GM18951 (cell line): Measurements from ENCODE around the gene SMC3.

ENCODE experiments used
- POLR2A ChIP-seq: IDR thresholded peaks from 4 replicates; pipeline ENCODE4 v1.6.1; 2011; ENCODE audit warnings: mild to moderate bottlenecking; ENCODE audit not compliant: insufficient read length, insufficient read depth; ENCODE audit errors: extremely low read depth
- in situ Hi-C: fragments of 300-500 bp; cut with MboI; formaldehyde crosslinking; loops from one replicate; pipeline ENCODE4 v1.12.0; 2022; ENCODE audit warnings: low sequenced_read_pairs, mixed read lengths, inconsistent platforms; ENCODE audit not compliant: unreplicated experiment

SMC3 gene

GRCh38 chr10:110556296-110556695 lies 11.2 kb upstream of the SMC3 start:
- no peak for TF ChIP-seq POLR2A

GRCh38 chr10:110556969-110557601 lies 10.4 kb upstream of the SMC3 start:
- in situ Hi-C loops: no loop called here
- TF ChIP-seq POLR2A: no peak

More at GRCh38 chr10:110556296-110556695, 11.2 kb upstream of the SMC3 start:
- in situ Hi-C loops: no loop called here

- in situ Hi-C loops: no loop called here
- no peak for TF ChIP-seq POLR2A
Observed at GRCh38 chr10:110558041-110558440, 9.5 kb upstream of the SMC3 start.

- TF ChIP-seq POLR2A: no peak
- in situ Hi-C loops: no loop called here
Observed at GRCh38 chr10:110560012-110560411, 7.5 kb upstream of the SMC3 start.

- in situ Hi-C loops: no loop called here
- TF ChIP-seq POLR2A: no peak
Observed at GRCh38 chr10:110561292-110561691, 6.2 kb upstream of the SMC3 start.

- TF ChIP-seq POLR2A: no peak
- in situ Hi-C loops: no loop called here
Observed at GRCh38 chr10:110562348-110562747, 5.1 kb upstream of the SMC3 start.

- in situ Hi-C loops: no loop called here
- TF ChIP-seq POLR2A: no peak
Observed at GRCh38 chr10:110563132-110563531, 4.4 kb upstream of the SMC3 start.

- no peak for TF ChIP-seq POLR2A
- in situ Hi-C loops: no loop called here
Observed at GRCh38 chr10:110566472-110567200, 859 bp upstream of the SMC3 start.

- in situ Hi-C loops: no loop called here
- no peak for TF ChIP-seq POLR2A
Observed at GRCh38 chr10:110568055-110568735, 700 bp downstream of the SMC3 start.

- no peak for TF ChIP-seq POLR2A
- in situ Hi-C loops: no loop called here
Observed at GRCh38 chr10:110569122-110569521, 1.6 kb downstream of the SMC3 start.

GRCh38 chr10:110569736-110570135 lies 2.2 kb downstream of the SMC3 start:
- in situ Hi-C loops: no loop called here
- TF ChIP-seq POLR2A: no peak

- in situ Hi-C loops: no loop called here
- TF ChIP-seq POLR2A: no peak
Observed at GRCh38 chr10:110571093-110571743, 3.7 kb downstream of the SMC3 start.

GRCh38 chr10:110572862-110573261 lies 5.4 kb downstream of the SMC3 start:
- in situ Hi-C loops: no loop called here
- no peak for TF ChIP-seq POLR2A
